ENCODE data around the gene RB1.
"Not testable (repeated sequence)": the region's sequence is repeated elsewhere in the genome, so short reads cannot be mapped to it uniquely, and the experiment has no call there.

The RB1 gene

GRCh38 chr13:48448959-48449614 is 145.5 kb downstream of the RB1 start:
- no peak for DNase-seq (ENCODE audit: low spot score)

- DNase-seq (ENCODE audit: low spot score), result no peak
These were observed 146.1 kb downstream of the RB1 start for GRCh38 chr13:48449656-48450055.

GRCh38 chr13:48451196-48451595 is 147.6 kb downstream of the RB1 start:
- not testable (repeated sequence) for DNase-seq (ENCODE audit: low spot score)

- no peak for DNase-seq (ENCODE audit: low spot score)
These were observed 153.0 kb downstream of the RB1 start for GRCh38 chr13:48456546-48456945.

- no peak for DNase-seq (ENCODE audit: low spot score)
These were observed 154.2 kb downstream of the RB1 start for GRCh38 chr13:48457578-48458242.

GRCh38 chr13:48475230-48475629 is 171.7 kb downstream of the RB1 start:
- DNase-seq (ENCODE audit: low spot score), result no peak

- DNase-seq (ENCODE audit: low spot score), result no peak
These were observed 172.7 kb downstream of the RB1 start for GRCh38 chr13:48476215-48476614.

GRCh38 chr13:48476686-48477085 is 173.1 kb downstream of the RB1 start:
- no peak for DNase-seq (ENCODE audit: low spot score)

- no peak for DNase-seq (ENCODE audit: low spot score)
These were observed 173.8 kb downstream of the RB1 start for GRCh38 chr13:48477191-48477855.

- no peak for DNase-seq (ENCODE audit: low spot score)
These were observed 174.8 kb downstream of the RB1 start for GRCh38 chr13:48478391-48478790.

- DNase-seq (ENCODE audit: low spot score), result no peak
These were observed 180.0 kb downstream of the RB1 start for GRCh38 chr13:48483575-48483974.

GRCh38 chr13:48485432-48485831 is 181.9 kb downstream of the RB1 start:
- DNase-seq (ENCODE audit: low spot score), result no peak

GRCh38 chr13:48486362-48486761 is 182.8 kb downstream of the RB1 start:
- DNase-seq (ENCODE audit: low spot score), result no peak

- DNase-seq (ENCODE audit: low spot score), result no peak
These were observed 183.3 kb downstream of the RB1 start for GRCh38 chr13:48486836-48487235.

- no peak for DNase-seq (ENCODE audit: low spot score)
These were observed 184.4 kb downstream of the RB1 start for GRCh38 chr13:48487968-48488367.

- no peak for DNase-seq (ENCODE audit: low spot score)
These were observed 185.4 kb downstream of the RB1 start for GRCh38 chr13:48488995-48489394.

- no peak for DNase-seq (ENCODE audit: low spot score)
These were observed 186.1 kb downstream of the RB1 start for GRCh38 chr13:48489666-48490065.

GRCh38 chr13:48490241-48490640 is 186.7 kb downstream of the RB1 start:
- DNase-seq (ENCODE audit: low spot score), result no peak

- DNase-seq (ENCODE audit: low spot score), result no peak
These were observed 188.0 kb downstream of the RB1 start for GRCh38 chr13:48491423-48492095.

- DNase-seq (ENCODE audit: low spot score), result no peak
These were observed 188.5 kb downstream of the RB1 start for GRCh38 chr13:48492096-48492440.

- no peak for DNase-seq (ENCODE audit: low spot score)
These were observed 189.0 kb downstream of the RB1 start for GRCh38 chr13:48492470-48493065.

- DNase-seq (ENCODE audit: low spot score), result no peak
These were observed 189.7 kb downstream of the RB1 start for GRCh38 chr13:48493066-48493765.
